Measurements from ENCODE around the gene CLN3. TPM values are rescaled to one million over a fixed set of nuclear protein-coding genes. Genes with fewer than 3 reads are reported as not detected.
A peak's percentile ranks its signal among the peaks of the same experiment; 100 is the strongest.

The CLN3 gene
- total and polyA plus RNA-seq, 2 of the 13 experiments (the other 11 are each of a cell fraction or from before 2014, with no cell fraction given) = 23.4 to 46.8 TPM

GRCh38 chr16:28537964-28538732, 46.3 kb upstream of the CLN3 start (continued):
- TF ChIP-seq, protein P1, sequence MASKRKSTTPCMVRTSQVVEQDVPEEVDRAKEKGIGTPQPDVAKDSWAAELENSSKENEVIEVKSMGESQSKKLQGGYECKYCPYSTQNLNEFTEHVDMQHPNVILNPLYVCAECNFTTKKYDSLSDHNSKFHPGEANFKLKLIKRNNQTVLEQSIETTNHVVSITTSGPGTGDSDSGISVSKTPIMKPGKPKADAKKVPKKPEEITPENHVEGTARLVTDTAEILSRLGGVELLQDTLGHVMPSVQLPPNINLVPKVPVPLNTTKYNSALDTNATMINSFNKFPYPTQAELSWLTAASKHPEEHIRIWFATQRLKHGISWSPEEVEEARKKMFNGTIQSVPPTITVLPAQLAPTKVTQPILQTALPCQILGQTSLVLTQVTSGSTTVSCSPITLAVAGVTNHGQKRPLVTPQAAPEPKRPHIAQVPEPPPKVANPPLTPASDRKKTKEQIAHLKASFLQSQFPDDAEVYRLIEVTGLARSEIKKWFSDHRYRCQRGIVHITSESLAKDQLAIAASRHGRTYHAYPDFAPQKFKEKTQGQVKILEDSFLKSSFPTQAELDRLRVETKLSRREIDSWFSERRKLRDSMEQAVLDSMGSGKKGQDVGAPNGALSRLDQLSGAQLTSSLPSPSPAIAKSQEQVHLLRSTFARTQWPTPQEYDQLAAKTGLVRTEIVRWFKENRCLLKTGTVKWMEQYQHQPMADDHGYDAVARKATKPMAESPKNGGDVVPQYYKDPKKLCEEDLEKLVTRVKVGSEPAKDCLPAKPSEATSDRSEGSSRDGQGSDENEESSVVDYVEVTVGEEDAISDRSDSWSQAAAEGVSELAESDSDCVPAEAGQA (IDR thresholded peaks at IDR 0.05; ENCODE audit: low read depth) = no peak
- TF ChIP-seq, protein P1 (CRISPR knock-in tag; IDR thresholded peaks at IDR 0.05; ENCODE audit: borderline replicate concordance) = no peak
- TF ChIP-seq NFKBIZ (CRISPR knock-in tag; IDR thresholded peaks at IDR 0.05) (no peak), ZNF709 (CRISPR knock-in tag; IDR thresholded peaks at IDR 0.05) (peak; percentile 3; the same call in 1 of the 2 replicates), MEIS2 (CRISPR knock-in tag; IDR thresholded peaks at IDR 0.05) (no peak), JUND (CRISPR knock-in tag; IDR thresholded peaks at IDR 0.05) (no peak), ZNF34 (CRISPR knock-in tag; IDR thresholded peaks at IDR 0.05; ENCODE audit: borderline replicate concordance) (0 out of 2 replicates have a peak, but pooled peaks have one; percentile 73), NFYC (CRISPR knock-in tag; IDR thresholded peaks at IDR 0.05) (no peak), ZNF564 (CRISPR knock-in tag; IDR thresholded peaks at IDR 0.05) (no peak), MYNN (CRISPR knock-in tag; IDR thresholded peaks at IDR 0.05; ENCODE audit: low read depth) (no peak)
- TF ChIP-seq, protein P2, sequence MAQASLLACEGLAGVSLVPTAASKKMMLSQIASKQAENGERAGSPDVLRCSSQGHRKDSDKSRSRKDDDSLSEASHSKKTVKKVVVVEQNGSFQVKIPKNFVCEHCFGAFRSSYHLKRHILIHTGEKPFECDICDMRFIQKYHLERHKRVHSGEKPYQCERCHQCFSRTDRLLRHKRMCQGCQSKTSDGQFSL (CRISPR knock-in tag; IDR thresholded peaks at IDR 0.05) = no peak
- TF ChIP-seq, protein P3, sequence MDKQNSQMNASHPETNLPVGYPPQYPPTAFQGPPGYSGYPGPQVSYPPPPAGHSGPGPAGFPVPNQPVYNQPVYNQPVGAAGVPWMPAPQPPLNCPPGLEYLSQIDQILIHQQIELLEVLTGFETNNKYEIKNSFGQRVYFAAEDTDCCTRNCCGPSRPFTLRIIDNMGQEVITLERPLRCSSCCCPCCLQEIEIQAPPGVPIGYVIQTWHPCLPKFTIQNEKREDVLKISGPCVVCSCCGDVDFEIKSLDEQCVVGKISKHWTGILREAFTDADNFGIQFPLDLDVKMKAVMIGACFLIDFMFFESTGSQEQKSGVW (CRISPR knock-in tag; IDR thresholded peaks at IDR 0.05; ENCODE audit: borderline replicate concordance) = no peak
- TF ChIP-seq, protein P4, sequence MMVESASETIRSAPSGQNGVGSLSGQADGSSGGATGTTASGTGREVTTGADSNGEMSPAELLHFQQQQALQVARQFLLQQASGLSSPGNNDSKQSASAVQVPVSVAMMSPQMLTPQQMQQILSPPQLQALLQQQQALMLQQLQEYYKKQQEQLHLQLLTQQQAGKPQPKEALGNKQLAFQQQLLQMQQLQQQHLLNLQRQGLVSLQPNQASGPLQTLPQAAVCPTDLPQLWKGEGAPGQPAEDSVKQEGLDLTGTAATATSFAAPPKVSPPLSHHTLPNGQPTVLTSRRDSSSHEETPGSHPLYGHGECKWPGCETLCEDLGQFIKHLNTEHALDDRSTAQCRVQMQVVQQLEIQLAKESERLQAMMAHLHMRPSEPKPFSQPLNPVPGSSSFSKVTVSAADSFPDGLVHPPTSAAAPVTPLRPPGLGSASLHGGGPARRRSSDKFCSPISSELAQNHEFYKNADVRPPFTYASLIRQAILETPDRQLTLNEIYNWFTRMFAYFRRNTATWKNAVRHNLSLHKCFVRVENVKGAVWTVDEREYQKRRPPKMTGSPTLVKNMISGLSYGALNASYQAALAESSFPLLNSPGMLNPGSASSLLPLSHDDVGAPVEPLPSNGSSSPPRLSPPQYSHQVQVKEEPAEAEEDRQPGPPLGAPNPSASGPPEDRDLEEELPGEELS (CRISPR knock-in tag; IDR thresholded peaks at IDR 0.05) = no peak

Measured in HepG2 (cell line).